Measurements from ENCODE around the gene FCAMR.

The FCAMR gene

GRCh38 chr1:206918076-206918475 lies 52.2 kb downstream of the FCAMR start:
- no peak for DNase-seq (ENCODE audit: low read depth)
- H3K4me3 ChIP-seq (ENCODE audit: low read depth, low read length), result peak overlapping the region; percentile 71
- TF ChIP-seq CTCF (IDR thresholded peaks at IDR 0.05; ENCODE audit: low read depth, low read length, missing control alignments), result no peak

GRCh38 chr1:206916000-206916709 lies 54.1 kb downstream of the FCAMR start:
- DNase-seq (ENCODE audit: low read depth), result no peak
- no peak overlapping the region for H3K4me3 ChIP-seq (ENCODE audit: low read depth, low read length)
- TF ChIP-seq CTCF (IDR thresholded peaks at IDR 0.05; ENCODE audit: low read depth, low read length, missing control alignments), result no peak

- H3K4me3 ChIP-seq (ENCODE audit: low read depth, low read length), result no peak overlapping the region
- DNase-seq (ENCODE audit: low read depth), result no peak
- TF ChIP-seq CTCF (IDR thresholded peaks at IDR 0.05; ENCODE audit: low read depth, low read length, missing control alignments), result no peak
These were observed 55.1 kb downstream of the FCAMR start for GRCh38 chr1:206915030-206915735.

GRCh38 chr1:206913766-206914537 lies 56.3 kb downstream of the FCAMR start:
- DNase-seq (ENCODE audit: low read depth), result no peak
- no peak overlapping the region for H3K4me3 ChIP-seq (ENCODE audit: low read depth, low read length)
- no peak for TF ChIP-seq CTCF (IDR thresholded peaks at IDR 0.05; ENCODE audit: low read depth, low read length, missing control alignments)

GRCh38 chr1:206912445-206913095 lies 57.7 kb downstream of the FCAMR start:
- no peak for DNase-seq (ENCODE audit: low read depth)

More at GRCh38 chr1:206912445-206913095, 57.7 kb downstream of the FCAMR start:
- TF ChIP-seq CTCF (IDR thresholded peaks at IDR 0.05; ENCODE audit: low read depth, low read length, missing control alignments), result peak; percentile 83
- no peak overlapping the region for H3K4me3 ChIP-seq (ENCODE audit: low read depth, low read length)
